K562 (cell line): ENCODE data around the gene CRKL. TPM values are rescaled to one million over a fixed set of nuclear protein-coding genes. Genes with fewer than 3 reads are reported as not detected.
A peak's percentile ranks its signal among the peaks of the same experiment; 100 is the strongest.

ENCODE experiments used
- ATAC-seq: fragments of 200-7000 bp; cut with Tn5 transposase; 3 replicates; pipeline ENCODE4 v1.9.1; 2020; ENCODE audit warnings: moderate library complexity
- BruUV-seq: library from RNA; stranded (reverse); fragments of 400-500 nt; replicated peaks from 2 replicates; lab custom pipeline; 2021; lab: Mats Ljungman, UMichigan
- CTCF ChIA-PET: fragments of 300-600 bp; formaldehyde crosslinking; extraction: SDS; loops from one replicate; lab custom pipeline; 2021; ENCODE audit warnings: low intra/inter-chr PET ratio; lab: Yijun Ruan, JAX
- POLR2A ChIA-PET: fragments of 300-600, 350-650 bp; sonication (Branson Sonifier 250); formaldehyde crosslinking; extraction: SDS; loops from one replicate; lab custom pipeline; 2021; ENCODE audit warnings: antibody characterized with exemption, inconsistent platforms; lab: Yijun Ruan, JAX
- DNase-seq, 4 experiments: peaks; one replicate each; pipeline versions ENCODE4 v3.0.0 to v3.0.0-alpha.2; 2011 to 2018; ENCODE audit warnings: low spot score in 3 of 4, mixed read lengths in 3 of 4; ENCODE audit errors: extremely low read depth in 1 of 4
- FAIRE-seq: peaks from 2 replicates; lab custom pipeline; 2011; peaks lifted over from hg19 to GRCh38; lab: Jason Lieb, UNC
- H2AFZ ChIP-seq: 2 replicates; pipeline ENCODE4 v1.6.0; 2011; ENCODE audit warnings: low read depth, low read length, control low read depth, inconsistent platforms
- H3K27ac ChIP-seq: fragments of 200-600 bp; 3 replicates; pipeline ENCODE4 v1.8.0; 2011; ENCODE audit warnings: low read depth, mild to moderate bottlenecking, control low read depth, inconsistent platforms, low read length, moderate library complexity, mixed read lengths; ENCODE audit errors: extremely low read depth
- H3K27me3 ChIP-seq, 2 experiments: fragments of 300-600 bp in 1 of 2; 2 replicates in 1 of 2; 3 replicates in 1 of 2; pipeline versions ENCODE4 v1.6.0 to v1.8.0; 2011; ENCODE audit warnings: inconsistent platforms in 2 of 2, low read length in 2 of 2, mild to moderate bottlenecking in 1 of 2, mixed read lengths in 1 of 2, moderate library complexity in 1 of 2; ENCODE audit not compliant: control insufficient read depth in 2 of 2, insufficient read depth in 2 of 2
- H3K36me3 ChIP-seq: fragments of 300-600 bp; 3 replicates; pipeline ENCODE4 v1.8.0; 2011; ENCODE audit warnings: mild to moderate bottlenecking, low read length, inconsistent platforms; ENCODE audit not compliant: control insufficient read depth, insufficient read depth
- H3K4me1 ChIP-seq, 2 experiments: fragments of 200-600 bp in 1 of 2; replicated peaks in 1 of 2; 2 replicates in 1 of 2; 3 replicates in 1 of 2; pipeline versions ENCODE4 v1.5.1 to v1.8.0; 2011; ENCODE audit warnings: inconsistent platforms in 2 of 2, low read length in 2 of 2, mild to moderate bottlenecking in 1 of 2, mixed read lengths in 1 of 2, moderate library complexity in 1 of 2; ENCODE audit not compliant: control insufficient read depth in 2 of 2, insufficient read depth in 2 of 2
- H3K4me2 ChIP-seq: 2 replicates; pipeline ENCODE4 v1.6.1; 2011; ENCODE audit warnings: low read length, control low read depth, inconsistent platforms, mixed read lengths; ENCODE audit not compliant: insufficient read depth
- H3K4me3 ChIP-seq: fragments of 200-600 bp; sonication (generic), shearing (Covaris generic); 2 replicates; pipeline ENCODE4 v1.5.1; 2016; ENCODE audit warnings: control low read depth, inconsistent platforms
- H3K79me2 ChIP-seq: fragments of 200-600 bp; 3 replicates; pipeline ENCODE4 v1.8.0; 2011; ENCODE audit warnings: low read length, inconsistent platforms; ENCODE audit not compliant: control insufficient read depth, insufficient read depth
- H3K9ac ChIP-seq, 2 experiments: 2 replicates each; pipeline versions ENCODE4 v1.6.0 to v1.6.1; 2011; ENCODE audit warnings: low read depth in 2 of 2, low read length in 2 of 2, control low read depth in 1 of 2, inconsistent platforms in 1 of 2, mild to moderate bottlenecking in 1 of 2, mixed read lengths in 1 of 2; ENCODE audit not compliant: insufficient read depth in 1 of 2
- H3K9me1 ChIP-seq: one replicate; pipeline ENCODE4 v1.6.0; 2011; ENCODE audit warnings: inconsistent platforms, mild to moderate bottlenecking, low read length, moderate library complexity; ENCODE audit not compliant: control insufficient read depth, insufficient read depth
- H3K9me3 ChIP-seq: replicated peaks from 2 replicates; pipeline ENCODE4 v1.5.1; 2011; ENCODE audit warnings: low read depth, low read length, inconsistent platforms; ENCODE audit not compliant: control insufficient read depth, insufficient read depth
- H4K20me1 ChIP-seq: replicated peaks from 2 replicates; pipeline ENCODE4 v1.6.1; 2011; ENCODE audit warnings: low read length, inconsistent platforms, mixed read lengths; ENCODE audit not compliant: control insufficient read depth, insufficient read depth
- CAMTA2 ChIP-seq: fragments of 250-450 bp; sonication (Bioruptor Pico); conservative IDR thresholded peaks from 2 replicates; pipeline ENCODE4 v1.5.1; 2022
- CHCHD3 ChIP-seq: fragments of 250-450 bp; sonication (Bioruptor Pico); IDR thresholded peaks from 2 replicates; pipeline ENCODE4 v2.1.2; 2022; ENCODE audit warnings: mild to moderate bottlenecking
- FOXA3 ChIP-seq, 2 experiments: fragments of 450-650 bp in 1 of 2; sonication (generic) in 1 of 2; formaldehyde crosslinking; IDR thresholded peaks in 1 of 2; conservative IDR thresholded peaks in 1 of 2; 2 replicates each; pipeline versions ENCODE4 v1.4.0 to v1.8.0; 2020 to 2022; ENCODE audit warnings: mild to moderate bottlenecking in 2 of 2, missing genetic modification reagents in 1 of 2
- FOXP1 ChIP-seq: sonication (generic); formaldehyde crosslinking; IDR thresholded peaks from 2 replicates; pipeline ENCODE4 v1.8.0; 2022; ENCODE audit warnings: mild to moderate bottlenecking, missing genetic modification reagents
- HMG20A ChIP-seq: fragments of 450-650 bp; formaldehyde crosslinking; conservative IDR thresholded peaks from 2 replicates; pipeline ENCODE4 v1.4.0; 2020; ENCODE audit warnings: mild to moderate bottlenecking, mixed read lengths
- IFI16 ChIP-seq: fragments of 250-450 bp; sonication (Bioruptor Pico); IDR thresholded peaks from 2 replicates; pipeline ENCODE4 v2.1.2; 2022; ENCODE audit warnings: mild to moderate bottlenecking, inconsistent platforms
- ILK ChIP-seq: fragments of 450-650 bp; IDR thresholded peaks from 2 replicates; pipeline ENCODE4 v1.6.1; 2016; ENCODE audit warnings: missing genetic modification characterization, low read depth, mild to moderate bottlenecking, missing compliant biosample characterization, moderate library complexity, borderline replicate concordance
- JUNB ChIP-seq: fragments of 450-650 bp; formaldehyde crosslinking; conservative IDR thresholded peaks from 2 replicates; pipeline ENCODE4 v1.4.0; 2020; ENCODE audit warnings: mild to moderate bottlenecking
- KAT8 ChIP-seq: fragments of 450-650 bp; IDR thresholded peaks from 2 replicates; pipeline ENCODE4 v1.6.1; 2016; ENCODE audit warnings: low read depth, mild to moderate bottlenecking
- PHB ChIP-seq: fragments of 250-450 bp; sonication (Bioruptor Pico); IDR thresholded peaks from 2 replicates; pipeline ENCODE4 v1.5.0; 2021
- RHOXF2B ChIP-seq: fragments of 250-450 bp; sonication (Bioruptor Pico); conservative IDR thresholded peaks from 2 replicates; pipeline ENCODE4 v1.5.1; 2021
- TCFL5 ChIP-seq: fragments of 250-450 bp; sonication (Bioruptor Pico); conservative IDR thresholded peaks from 2 replicates; pipeline ENCODE4 v1.6.1; 2021; ENCODE audit warnings: mild to moderate bottlenecking, moderate library complexity, matching md5 sums
- TEAD1 ChIP-seq, 2 experiments: fragments of 450-650 bp in 1 of 2; sonication (generic) in 1 of 2; formaldehyde crosslinking; IDR thresholded peaks; 2 replicates each; pipeline versions ENCODE4 v1.4.0 to v1.8.0; 2020 to 2022; ENCODE audit warnings: mild to moderate bottlenecking in 2 of 2, missing genetic modification reagents in 1 of 2
- WHSC1 ChIP-seq: IDR thresholded peaks from one replicate; pipeline ENCODE4 v1.6.1; 2012; ENCODE audit warnings: low read length, control low read depth, inconsistent platforms
- ZNF217 ChIP-seq: sonication (generic); formaldehyde crosslinking; IDR thresholded peaks from 2 replicates; pipeline ENCODE4 v1.8.0; 2022; ENCODE audit warnings: mild to moderate bottlenecking, missing genetic modification reagents
- ZNF232 ChIP-seq: sonication (generic); formaldehyde crosslinking; IDR thresholded peaks from 2 replicates; pipeline ENCODE4 v1.8.0; 2022; ENCODE audit warnings: mild to moderate bottlenecking, missing genetic modification reagents
- ZNF263 ChIP-seq: sonication (generic); formaldehyde crosslinking; IDR thresholded peaks from 2 replicates; pipeline ENCODE4 v1.8.0; 2022; ENCODE audit warnings: mild to moderate bottlenecking, missing genetic modification reagents, borderline replicate concordance
- ZNF707 ChIP-seq: fragments of 250-450 bp; sonication (Bioruptor Pico); conservative IDR thresholded peaks from 2 replicates; pipeline ENCODE4 v1.8.0; 2022; ENCODE audit warnings: inconsistent platforms, mild to moderate bottlenecking, moderate library complexity
- WGBS: fragments of 100-300 bp; shearing (Covaris generic); methylation state at CpG from one replicate; pipeline ENCODE4 v1.1.6; 2016; ENCODE audit warnings: low coverage, mixed read lengths; ENCODE audit not compliant: insufficient coverage; ENCODE audit errors: missing lambda C conversion rate; 5-methylcytosine and 5-hydroxymethylcytosine counted together
- in situ Hi-C: fragments of 300-500 bp; cut with MboI; formaldehyde crosslinking; loops from 4 replicates; pipeline ENCODE4 v1.15.0; 2018; ENCODE audit warnings: inconsistent platforms, mixed read lengths
- intact Hi-C: fragments of 100-400 bp; cut with micrococcal nuclease; formaldehyde crosslinking; loops from 2 replicates; pipeline ENCODE4 v1.14.2; 2022
- polyA plus RNA-seq, 8 experiments: library from polyadenylated mRNA; depleted of rRNA in 4 of 8; stranded (reverse) in 5 of 8; unstranded in 3 of 8; fragments of >200 nt; fragmentation: Nextera tagmentation in 2 of 8; fragmentation: Illumina TruSeq in 1 of 8; extraction: Ambion mirVana in 2 of 8; extraction: Trizol in 1 of 8; gene quantifications; 2 replicates each; pipeline versions ENCODE4 v1.2.1 to v1.2.3, GENCODE V29; 2011 to 2014; ENCODE audit warnings: inconsistent platforms in 1 of 8, missing spikeins in 1 of 8
- total RNA-seq, 7 experiments: library from RNA; depleted of rRNA in 6 of 7; stranded (reverse); fragments of >200 nt in 6 of 7; fragmentation: Illumina TruSeq in 2 of 7; extraction: Trizol in 2 of 7; gene quantifications; 2 replicates each; pipeline versions ENCODE4 v1.2.1 to v1.2.3, GENCODE V29; 2011 to 2021; ENCODE audit warnings: low replicate concordance in 1 of 7
- TF ChIP-seq, protein P1 (sequence below): fragments of 450-650 bp; formaldehyde crosslinking; IDR thresholded peaks from 2 replicates; pipeline ENCODE4 v1.4.0; 2020; ENCODE audit warnings: mild to moderate bottlenecking, moderate library complexity
- TF ChIP-seq, protein P2 (sequence below): fragments of 450-650 bp; formaldehyde crosslinking; IDR thresholded peaks from 2 replicates; pipeline ENCODE4 v1.4.0; 2022; ENCODE audit warnings: missing genetic modification characterization

CRKL gene
- total and polyA plus RNA-seq, 9 of the 15 experiments (the other 6 are each of a cell fraction or from before 2014, with no cell fraction given): 100 to 263 (median 124) TPM

DNA sequence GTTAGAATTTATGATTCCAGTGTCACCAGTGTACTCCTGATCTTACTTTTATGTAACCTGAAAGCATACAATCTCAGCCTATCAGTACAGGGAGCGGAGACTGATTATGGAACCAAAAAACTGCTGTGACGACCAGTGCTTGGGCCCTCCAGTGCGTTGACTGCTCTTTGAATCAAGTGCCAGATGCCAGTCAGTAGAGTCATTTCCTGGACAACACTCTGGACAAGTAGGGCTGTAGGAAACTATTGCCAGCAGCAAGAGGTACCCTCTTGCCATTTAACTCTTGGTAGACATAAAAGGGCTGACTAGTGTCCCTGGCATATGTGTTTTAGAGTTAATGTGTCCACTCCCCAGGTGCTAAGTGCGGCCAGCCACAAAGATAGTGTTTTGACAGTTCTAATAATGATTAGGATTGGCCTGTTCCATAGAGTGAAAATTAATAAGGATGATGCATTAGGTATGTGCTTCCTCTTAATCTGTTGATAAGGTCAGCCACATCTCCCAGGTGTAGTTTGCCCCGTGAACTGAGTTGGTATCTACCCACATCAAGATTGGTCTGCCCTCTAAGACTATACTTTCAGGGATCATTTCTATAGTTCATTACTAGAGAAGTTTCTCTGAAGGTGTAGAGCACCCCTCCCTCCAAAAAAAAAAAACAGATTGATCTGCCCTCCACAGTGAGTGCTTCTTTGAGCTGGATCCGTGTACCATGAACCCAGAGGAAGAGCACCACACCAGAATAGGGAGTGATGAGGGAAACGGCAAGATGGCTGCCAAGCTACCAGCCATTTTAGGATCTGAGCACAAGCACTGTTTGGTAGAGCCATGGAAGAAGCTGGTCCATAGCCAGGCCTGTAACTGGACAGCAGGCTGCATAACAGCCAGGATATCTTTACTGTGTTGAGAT lies 29.1 kb downstream of the CRKL start:
- no peak overlapping the region for H2AFZ ChIP-seq
- no TSS peak for BruUV-seq
- no peak overlapping the region for H3K27ac ChIP-seq
- no peaks in the 10 kb centered on the region for H3K9me3 ChIP-seq
- H3K9ac ChIP-seq: peak overlapping the region in 1 of 2 experiments; percentile 2; a peak in 1 of 4 replicates
- no peak for FAIRE-seq
- H3K79me2 ChIP-seq: peaks cover 99% of the 10 kb centered on the region
- ATAC-seq: no peak; the same call in 1 of the 3 replicates
- peaks cover 94% of the 10 kb centered on the region for H4K20me1 ChIP-seq
- intact Hi-C loops: no loop called here
- no peak overlapping the region for H3K4me2 ChIP-seq
- in situ Hi-C loops: no loop called here
- H3K27me3 ChIP-seq: no peaks in the 10 kb centered on the region
- H3K9me1 ChIP-seq: peaks cover 28% of the 10 kb centered on the region
- ChIA-PET POLR2A (interaction anchor here (0.7 to 64.4 kb wide), 7 partner anchors 10 to 80 kb away, joined by 3 to 1556 read pairs (median 6); partner anchors contain the start of genes CRKL and LZTR1), CTCF (no interaction called here)
- WGBS: 78% methylated on average over 7 of the region's 7 CpGs
- DNase-seq: no peak
- peaks cover 90% of the 10 kb centered on the region for H3K36me3 ChIP-seq
- H3K4me3 ChIP-seq: no peak overlapping the region
- peaks cover 10 to 13% of the 10 kb centered on the region in 2 experiments; a peak in 3 of 5 replicates for H3K4me1 ChIP-seq
- peak; percentile 69 for TF ChIP-seq FOXP1 (CRISPR knock-in tag)
- no peak for TF ChIP-seq TCFL5 (CRISPR knock-in tag)
- 0 out of 2 replicates have a peak, but pooled peaks have one; percentile 79 for TF ChIP-seq CHCHD3 (CRISPR knock-in tag)
- TF ChIP-seq HMG20A: 0 out of 2 replicates have a peak, but pooled peaks have one; percentile 52
- TF ChIP-seq ZNF707 (CRISPR knock-in tag): peak; percentile 69
- TF ChIP-seq IFI16 (CRISPR knock-in tag): 0 out of 2 replicates have a peak, but pooled peaks have one; percentile 30
- peak in 1 of 2 experiments; percentile 60; a peak in 1 of 4 replicates for TF ChIP-seq TEAD1 (CRISPR knock-in tag; IDR thresholded peaks at IDR 0.05)
- 0 out of 2 replicates have a peak, but pooled peaks have one; percentile 58 for TF ChIP-seq RHOXF2B (CRISPR knock-in tag)
- peak; percentile 77 for TF ChIP-seq ZNF232 (CRISPR knock-in tag)
- TF ChIP-seq CAMTA2 (CRISPR knock-in tag): no peak
- peak in 1 of 2 experiments; percentile 82; a peak in 1 of 4 replicates for TF ChIP-seq FOXA3 (CRISPR knock-in tag; conservative IDR thresholded peaks at IDR 0.05 in 1 of 2, IDR thresholded peaks at IDR 0.05 in 1 of 2)
- TF ChIP-seq, protein P1, sequence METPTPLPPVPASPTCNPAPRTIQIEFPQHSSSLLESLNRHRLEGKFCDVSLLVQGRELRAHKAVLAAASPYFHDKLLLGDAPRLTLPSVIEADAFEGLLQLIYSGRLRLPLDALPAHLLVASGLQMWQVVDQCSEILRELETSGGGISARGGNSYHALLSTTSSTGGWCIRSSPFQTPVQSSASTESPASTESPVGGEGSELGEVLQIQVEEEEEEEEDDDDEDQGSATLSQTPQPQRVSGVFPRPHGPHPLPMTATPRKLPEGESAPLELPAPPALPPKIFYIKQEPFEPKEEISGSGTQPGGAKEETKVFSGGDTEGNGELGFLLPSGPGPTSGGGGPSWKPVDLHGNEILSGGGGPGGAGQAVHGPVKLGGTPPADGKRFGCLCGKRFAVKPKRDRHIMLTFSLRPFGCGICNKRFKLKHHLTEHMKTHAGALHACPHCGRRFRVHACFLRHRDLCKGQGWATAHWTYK (CRISPR knock-in tag): 0 out of 2 replicates have a peak, but pooled peaks have one; percentile 55
- TF ChIP-seq, protein P2, sequence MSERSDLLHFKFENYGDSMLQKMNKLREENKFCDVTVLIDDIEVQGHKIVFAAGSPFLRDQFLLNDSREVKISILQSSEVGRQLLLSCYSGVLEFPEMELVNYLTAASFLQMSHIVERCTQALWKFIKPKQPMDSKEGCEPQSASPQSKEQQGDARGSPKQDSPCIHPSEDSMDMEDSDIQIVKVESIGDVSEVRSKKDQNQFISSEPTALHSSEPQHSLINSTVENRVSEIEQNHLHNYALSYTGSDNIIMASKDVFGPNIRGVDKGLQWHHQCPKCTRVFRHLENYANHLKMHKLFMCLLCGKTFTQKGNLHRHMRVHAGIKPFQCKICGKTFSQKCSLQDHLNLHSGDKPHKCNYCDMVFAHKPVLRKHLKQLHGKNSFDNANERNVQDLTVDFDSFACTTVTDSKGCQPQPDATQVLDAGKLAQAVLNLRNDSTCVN (CRISPR knock-in tag): peak; percentile 51; the same call in 1 of the 2 replicates
- 0 out of 2 replicates have a peak, but pooled peaks have one; percentile 7 for TF ChIP-seq ILK (tag)
- peak; percentile 87 for TF ChIP-seq KAT8
- peak; percentile 52; the same call in 1 of the 2 replicates for TF ChIP-seq JUNB (CRISPR knock-in tag)
- TF ChIP-seq ZNF217 (CRISPR knock-in tag): 0 out of 2 replicates have a peak, but pooled peaks have one; percentile 48
- TF ChIP-seq ZNF263 (CRISPR knock-in tag): no peak
- peak; percentile 43; the same call in 1 of the 2 replicates for TF ChIP-seq PHB (CRISPR knock-in tag)
- peak; percentile 39 for TF ChIP-seq WHSC1
